Kidney tubule cell (primary cell): Measurements from ENCODE around the gene MED12L.

Source experiments
- DNase-seq: peaks from one replicate; pipeline ENCODE4 v3.0.0-alpha.2; 2018; ENCODE audit warnings: low spot score

MED12L gene

GRCh38 chr3:151327571-151328198 is 242.2 kb downstream of the MED12L start:
- DNase-seq: peak; percentile 47

- peak; percentile 48 for DNase-seq
These were observed 243.0 kb downstream of the MED12L start for GRCh38 chr3:151328298-151328995.

- DNase-seq: no peak
These were observed 243.9 kb downstream of the MED12L start, which contains the start of gene P2RY13 for GRCh38 chr3:151329363-151329762. Gene P2RY13, minus strand, starts transcription at chr3:151329549. Its CDS starts 21 bp downstream, at chr3:151329528.

GRCh38 chr3:151330379-151330778 is 244.9 kb downstream of the MED12L start:
- DNase-seq: no peak

GRCh38 chr3:151330899-151331298 is 245.4 kb downstream of the MED12L start:
- no peak for DNase-seq

- no peak for DNase-seq
These were observed 246.2 kb downstream of the MED12L start for GRCh38 chr3:151331696-151332095.

GRCh38 chr3:151345859-151346258 is 260.4 kb downstream of the MED12L start:
- peak; percentile 61 for DNase-seq

GRCh38 chr3:151346292-151346691 is 260.8 kb downstream of the MED12L start:
- no peak for DNase-seq

- DNase-seq: no peak
These were observed 262.0 kb downstream of the MED12L start for GRCh38 chr3:151347432-151347831.

- DNase-seq: no peak
These were observed 265.2 kb downstream of the MED12L start for GRCh38 chr3:151350656-151351055.

GRCh38 chr3:151351219-151351618 is 265.8 kb downstream of the MED12L start:
- no peak for DNase-seq

- no peak for DNase-seq
These were observed 266.2 kb downstream of the MED12L start for GRCh38 chr3:151351648-151352047.

- DNase-seq: no peak
These were observed 271.5 kb downstream of the MED12L start for GRCh38 chr3:151356794-151357462.

GRCh38 chr3:151357463-151357850 is 272.0 kb downstream of the MED12L start:
- DNase-seq: no peak

- no peak for DNase-seq
These were observed 277.3 kb downstream of the MED12L start for GRCh38 chr3:151362751-151363174.

GRCh38 chr3:151366993-151367392 is 281.5 kb downstream of the MED12L start:
- DNase-seq: no peak

GRCh38 chr3:151367448-151367847 is 282.0 kb downstream of the MED12L start:
- peak; percentile 72 for DNase-seq

- no peak for DNase-seq
These were observed 286.1 kb downstream of the MED12L start for GRCh38 chr3:151371526-151371925.

- DNase-seq: no peak
These were observed 286.8 kb downstream of the MED12L start for GRCh38 chr3:151372063-151372820.

- DNase-seq: no peak
These were observed 292.4 kb downstream of the MED12L start for GRCh38 chr3:151377768-151378385.

GRCh38 chr3:151379083-151379734 is 293.7 kb downstream of the MED12L start:
- DNase-seq: peak; percentile 9
